Stomach smooth muscle (tissue), 2 donors: ENCODE data around the gene ANO9.
"Not testable (repeated sequence)": the region's sequence is repeated elsewhere in the genome, so short reads cannot be mapped to it uniquely, and the experiment has no call there.

Experiments used
- H3K27ac ChIP-seq: one replicate; pipeline ENCODE4 v1.7.0; 2013; ENCODE audit warnings: mild to moderate bottlenecking, low read length, inconsistent platforms
- H3K27me3 ChIP-seq, 2 donors: one replicate each; pipeline ENCODE4 v1.7.0; 2013; ENCODE audit warnings: low read length in 2 of 2; ENCODE audit not compliant: insufficient read depth in 2 of 2, control insufficient read depth in 1 of 2
- H3K36me3 ChIP-seq, 2 donors: one replicate each; pipeline ENCODE4 v1.7.0; 2013; ENCODE audit warnings: low read length in 2 of 2; ENCODE audit not compliant: control insufficient read depth in 2 of 2, insufficient read depth in 2 of 2
- H3K4me1 ChIP-seq: one replicate; pipeline ENCODE4 v1.7.0; 2013; ENCODE audit warnings: low read length; ENCODE audit not compliant: control insufficient read depth, insufficient read depth
- H3K4me3 ChIP-seq, 2 donors: one replicate each; pipeline ENCODE4 v1.7.0; 2013; ENCODE audit warnings: low read length in 2 of 2
- H3K9ac ChIP-seq, 2 donors: one replicate each; pipeline ENCODE4 v1.7.0; 2013; ENCODE audit warnings: low read length in 2 of 2, mild to moderate bottlenecking in 1 of 2
- H3K9me3 ChIP-seq, 2 donors: one replicate each; pipeline ENCODE4 v1.7.0; 2013; ENCODE audit warnings: low read length in 2 of 2; ENCODE audit not compliant: control insufficient read depth in 2 of 2
- donor health status: healthy.
- donor health status: Pancreatic carcinoma.

The ANO9 gene

DNA sequence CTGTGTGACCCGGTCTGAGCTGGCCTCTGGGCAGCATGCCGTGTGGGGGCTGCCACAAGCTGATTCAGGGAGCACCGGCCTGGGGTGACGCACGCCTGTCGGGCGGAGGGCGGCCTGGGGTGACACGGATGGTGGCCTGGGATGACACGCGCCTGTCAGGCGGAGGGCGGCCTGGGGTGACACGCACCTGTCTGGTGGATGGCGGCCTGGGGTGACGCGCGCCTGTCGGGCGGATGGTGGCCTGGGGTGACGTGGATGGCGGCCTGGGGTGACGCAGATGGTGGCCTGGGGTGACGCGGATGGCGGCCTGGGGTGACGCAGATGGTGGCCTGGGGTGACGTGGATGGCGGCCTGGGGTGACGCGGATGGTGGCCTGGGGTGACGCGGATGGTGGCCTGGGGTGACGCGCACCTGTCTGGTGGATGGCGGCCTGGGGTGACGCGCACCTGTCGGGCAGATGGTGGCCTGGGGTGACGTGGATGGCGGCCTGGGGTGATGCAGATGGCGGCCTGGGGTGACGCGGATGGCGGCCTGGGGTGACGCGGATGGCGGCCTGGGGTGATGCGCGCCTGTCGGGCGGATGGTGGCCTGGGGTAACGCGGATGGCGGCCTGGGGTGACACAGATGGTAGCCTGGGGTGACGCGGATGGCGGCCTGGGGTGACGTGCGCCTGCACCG is 29.8 kb upstream of the ANO9 start:
- H3K4me3 ChIP-seq, result no peak overlapping the region
- no peaks in the 10 kb centered on the region for H3K9me3 ChIP-seq
- H3K4me1 ChIP-seq, result peaks cover 14% of the 10 kb centered on the region
- H3K27ac ChIP-seq, result no peak overlapping the region
- H3K9ac ChIP-seq, result no peak overlapping the region
- peaks cover 5 to 6% of the 10 kb centered on the region in 2 donors for H3K36me3 ChIP-seq
- no peaks in the 10 kb centered on the region for H3K27me3 ChIP-seq

GRCh38 chr11:469684-470560 is 28.1 kb upstream of the ANO9 start:
- H3K4me1 ChIP-seq, result peaks cover 14% of the 10 kb centered on the region
- H3K4me3 ChIP-seq, result peak overlapping the region; percentile 47 to 68
- H3K9me3 ChIP-seq, result no peaks in the 10 kb centered on the region
- no peaks in the 10 kb centered on the region for H3K27me3 ChIP-seq
- peaks cover 1 to 4% of the 10 kb centered on the region in 2 donors for H3K36me3 ChIP-seq
- H3K9ac ChIP-seq, result peak overlapping the region; percentile 51 to 52
- H3K27ac ChIP-seq, result peak overlapping the region; percentile 71

DNA sequence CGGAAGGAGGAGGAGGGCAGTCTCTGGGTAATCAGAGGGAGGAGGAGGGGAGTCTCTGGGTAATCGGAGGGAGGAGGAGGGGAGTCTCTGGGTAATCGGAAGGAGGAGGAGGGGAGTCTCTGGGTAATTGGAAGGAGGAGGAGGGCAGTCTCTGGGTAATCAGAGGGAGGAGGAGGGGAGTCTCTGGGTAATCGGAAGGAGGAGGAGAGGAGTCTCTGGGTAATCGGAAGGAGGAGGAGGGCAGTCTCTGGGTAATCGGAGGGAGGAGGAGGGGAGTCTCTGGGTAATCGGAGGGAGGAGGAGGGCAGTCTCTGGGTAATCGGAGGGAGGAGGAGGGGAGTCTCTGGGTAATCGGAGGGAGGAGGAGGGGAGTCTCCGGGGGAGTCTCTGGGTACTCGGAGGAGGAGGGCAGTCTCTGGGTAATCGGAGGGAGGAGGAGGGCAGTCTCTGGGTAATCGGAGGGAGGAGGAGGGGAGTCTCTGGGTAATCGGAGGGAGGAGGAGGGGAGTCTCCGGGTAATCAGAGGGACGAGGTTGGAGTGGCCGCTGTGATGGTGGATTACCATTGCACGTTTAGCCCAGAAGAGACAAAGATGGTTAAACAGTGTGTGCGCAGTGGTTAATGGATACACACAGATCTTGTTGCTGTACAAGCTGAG is 27.3 kb upstream of the ANO9 start:
- not testable (repeated sequence) for H3K36me3 ChIP-seq, H3K9me3 ChIP-seq, H3K27me3 ChIP-seq
- peak overlapping the region; percentile 71 for H3K27ac ChIP-seq
- H3K9ac ChIP-seq, result peak overlapping the region; percentile 51 to 52
- H3K4me1 ChIP-seq, result peaks cover 14% of the 10 kb centered on the region
- peak overlapping the region; percentile 47 to 68 for H3K4me3 ChIP-seq

DNA sequence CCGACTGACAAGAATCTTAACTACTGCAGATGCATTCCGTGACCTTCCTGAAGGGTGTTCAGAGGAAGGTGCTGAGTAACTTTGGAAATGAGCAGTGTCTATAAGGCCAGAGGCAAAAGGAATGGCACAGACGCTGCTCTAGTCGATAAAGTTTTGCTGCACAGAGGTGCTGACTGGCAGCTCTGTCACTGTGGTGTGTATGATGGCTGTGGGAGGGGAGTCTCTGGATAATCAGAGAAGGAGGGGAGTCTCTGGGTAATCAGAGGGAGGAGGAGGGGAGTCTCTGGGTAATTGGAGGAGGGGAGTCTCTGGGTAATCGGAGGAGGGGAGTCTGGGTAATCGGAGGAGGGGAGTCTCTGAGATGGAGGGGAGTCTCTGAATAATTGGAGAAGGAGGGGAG is 26.7 kb upstream of the ANO9 start:
- H3K27me3 ChIP-seq, result no peaks in the 10 kb centered on the region

DNA sequence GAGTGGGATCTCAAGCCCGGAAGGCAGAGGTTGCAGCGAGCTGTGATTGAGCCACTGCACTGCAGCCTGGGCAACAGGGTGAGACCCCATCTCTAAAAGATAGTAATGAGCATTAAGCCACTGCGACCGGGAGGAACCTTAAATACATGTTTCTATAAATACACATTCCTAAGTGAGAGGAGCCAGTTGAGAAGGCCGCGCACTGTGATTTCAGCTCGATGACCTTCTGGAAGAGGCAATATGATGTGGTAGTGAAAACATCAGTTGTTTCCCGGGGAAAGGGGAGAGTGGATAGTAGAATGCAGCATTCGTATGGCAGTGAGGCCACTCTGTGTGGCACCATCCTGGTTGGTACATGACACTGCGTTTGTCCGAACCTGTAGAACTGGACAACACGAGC is 26.2 kb upstream of the ANO9 start:
- no peak overlapping the region for H3K9ac ChIP-seq
- H3K36me3 ChIP-seq, result peaks cover 2 to 3% of the 10 kb centered on the region in 2 donors
- peaks cover 14% of the 10 kb centered on the region for H3K4me1 ChIP-seq
- H3K9me3 ChIP-seq, result no peaks in the 10 kb centered on the region
- H3K4me3 ChIP-seq, result no peak overlapping the region
- H3K27me3 ChIP-seq, result no peaks in the 10 kb centered on the region
- H3K27ac ChIP-seq, result peak overlapping the region; percentile 71

More for the DNA sequence above, 26.7 kb upstream of the ANO9 start:
- H3K9ac ChIP-seq, result peak overlapping the region in 1 of 2 donors; percentile 22
- H3K36me3 ChIP-seq, result peaks cover 2 to 3% of the 10 kb centered on the region in 2 donors
- H3K27ac ChIP-seq, result peak overlapping the region; percentile 71
- no peak overlapping the region for H3K4me3 ChIP-seq
- peaks cover 14% of the 10 kb centered on the region for H3K4me1 ChIP-seq
- no peaks in the 10 kb centered on the region for H3K9me3 ChIP-seq

- H3K4me3 ChIP-seq, result no peak overlapping the region
- no peak overlapping the region for H3K27ac ChIP-seq
- H3K36me3 ChIP-seq, result peaks cover 7 to 9% of the 10 kb centered on the region in 2 donors
These were observed 24.2 kb upstream of the ANO9 start for GRCh38 chr11:465896-466530.

GRCh38 chr11:464316-464715 is 22.5 kb upstream of the ANO9 start:
- Histone ChIP-seq H3K27me3 (no peaks in the 10 kb centered on the region), H3K9me3 (no peaks in the 10 kb centered on the region), H3K4me1 (peaks cover 4% of the 10 kb centered on the region), H3K9ac (no peak overlapping the region), H3K36me3 (peaks cover 13 to 17% of the 10 kb centered on the region in 2 donors), H3K27ac (no peak overlapping the region), H3K4me3 (no peak overlapping the region)

More at GRCh38 chr11:465896-466530, 24.2 kb upstream of the ANO9 start:
- Histone ChIP-seq H3K27me3 (no peaks in the 10 kb centered on the region), H3K9ac (no peak overlapping the region), H3K4me1 (peaks cover 14% of the 10 kb centered on the region), H3K9me3 (no peaks in the 10 kb centered on the region)

GRCh38 chr11:462107-462890 is 20.5 kb upstream of the ANO9 start:
- H3K9ac ChIP-seq, result no peak overlapping the region
- no peaks in the 10 kb centered on the region for H3K9me3 ChIP-seq
- peaks cover 13 to 17% of the 10 kb centered on the region in 2 donors for H3K36me3 ChIP-seq
- H3K27me3 ChIP-seq, result no peaks in the 10 kb centered on the region
- H3K27ac ChIP-seq, result no peak overlapping the region
- H3K4me3 ChIP-seq, result no peak overlapping the region
- no peaks in the 10 kb centered on the region for H3K4me1 ChIP-seq

- Histone ChIP-seq H3K36me3 (peaks cover 13 to 17% of the 10 kb centered on the region in 2 donors), H3K4me1 (no peaks in the 10 kb centered on the region), H3K4me3 (no peak overlapping the region), H3K9ac (no peak overlapping the region), H3K9me3 (no peaks in the 10 kb centered on the region), H3K27me3 (no peaks in the 10 kb centered on the region), H3K27ac (no peak overlapping the region)
These were observed 19.8 kb upstream of the ANO9 start for GRCh38 chr11:461626-462025.
